AG09309 (cell line): Measurements from ENCODE around the gene REXO1.

ENCODE experiments used
- DNase-seq: peaks from one replicate; pipeline ENCODE4 v3.0.0-alpha.2; 2010; ENCODE audit warnings: low read depth
- H3K4me3 ChIP-seq: 2 replicates; pipeline ENCODE4 v1.5.1; 2011; ENCODE audit warnings: mild to moderate bottlenecking, low read depth, low read length, moderate library complexity; ENCODE audit not compliant: control insufficient read depth
- TF ChIP-seq, protein P1 (sequence below): IDR thresholded peaks from 2 replicates; pipeline ENCODE4 v1.5.1; 2011; ENCODE audit warnings: mild to moderate bottlenecking, low read depth, low read length, inconsistent platforms; ENCODE audit not compliant: insufficient read depth, control insufficient read depth; ENCODE audit errors: missing control alignments

Gene REXO1

DNA sequence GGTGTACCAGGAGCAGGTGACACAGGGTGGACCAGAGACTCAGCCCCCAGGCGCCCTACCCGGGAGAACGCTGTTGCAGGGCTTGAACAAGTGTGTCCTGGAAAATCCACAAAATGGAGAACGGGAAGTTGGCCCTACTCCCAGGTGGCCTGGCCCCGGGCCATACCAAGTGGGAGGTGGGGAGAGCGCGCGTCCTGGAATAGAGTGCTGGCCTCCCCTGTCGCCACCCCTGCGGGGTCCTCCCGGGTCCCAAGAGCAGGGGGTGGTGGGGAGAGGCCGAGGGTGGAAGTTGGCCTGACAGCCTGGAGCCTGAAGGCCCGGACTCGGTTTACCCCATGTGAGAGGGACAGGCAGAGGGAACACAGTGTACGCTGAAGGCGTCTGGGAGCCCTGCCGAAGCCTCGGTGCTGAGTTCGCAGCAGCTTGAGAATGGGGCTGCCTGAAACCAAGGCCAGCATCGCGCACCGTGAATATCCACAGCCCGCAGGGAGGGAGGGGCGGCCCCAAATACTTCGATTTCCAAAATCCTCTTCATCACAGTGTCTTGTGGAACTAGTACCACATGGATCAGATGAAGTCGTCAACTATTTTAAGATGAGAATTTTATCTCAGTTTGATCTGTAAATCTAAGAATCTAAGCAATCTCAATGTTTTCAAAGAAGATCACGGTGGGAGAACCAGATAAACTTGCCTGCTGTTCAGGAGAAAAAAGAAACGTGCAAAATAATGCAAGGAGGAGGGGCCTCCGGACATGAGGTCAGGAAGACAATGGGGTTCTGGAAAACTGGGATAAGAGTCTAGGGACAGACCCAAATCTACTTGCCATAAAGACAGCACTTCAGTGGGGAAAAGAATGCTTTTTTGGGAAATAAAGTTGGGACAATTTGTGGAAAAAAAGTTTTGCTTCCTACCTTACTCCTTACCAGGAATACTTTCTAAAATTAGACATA is 25.5 kb upstream of the REXO1 start:
- no peak overlapping the region for H3K4me3 ChIP-seq
- TF ChIP-seq, protein P1, sequence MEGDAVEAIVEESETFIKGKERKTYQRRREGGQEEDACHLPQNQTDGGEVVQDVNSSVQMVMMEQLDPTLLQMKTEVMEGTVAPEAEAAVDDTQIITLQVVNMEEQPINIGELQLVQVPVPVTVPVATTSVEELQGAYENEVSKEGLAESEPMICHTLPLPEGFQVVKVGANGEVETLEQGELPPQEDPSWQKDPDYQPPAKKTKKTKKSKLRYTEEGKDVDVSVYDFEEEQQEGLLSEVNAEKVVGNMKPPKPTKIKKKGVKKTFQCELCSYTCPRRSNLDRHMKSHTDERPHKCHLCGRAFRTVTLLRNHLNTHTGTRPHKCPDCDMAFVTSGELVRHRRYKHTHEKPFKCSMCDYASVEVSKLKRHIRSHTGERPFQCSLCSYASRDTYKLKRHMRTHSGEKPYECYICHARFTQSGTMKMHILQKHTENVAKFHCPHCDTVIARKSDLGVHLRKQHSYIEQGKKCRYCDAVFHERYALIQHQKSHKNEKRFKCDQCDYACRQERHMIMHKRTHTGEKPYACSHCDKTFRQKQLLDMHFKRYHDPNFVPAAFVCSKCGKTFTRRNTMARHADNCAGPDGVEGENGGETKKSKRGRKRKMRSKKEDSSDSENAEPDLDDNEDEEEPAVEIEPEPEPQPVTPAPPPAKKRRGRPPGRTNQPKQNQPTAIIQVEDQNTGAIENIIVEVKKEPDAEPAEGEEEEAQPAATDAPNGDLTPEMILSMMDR, result no peak
- no peak for DNase-seq

DNA sequence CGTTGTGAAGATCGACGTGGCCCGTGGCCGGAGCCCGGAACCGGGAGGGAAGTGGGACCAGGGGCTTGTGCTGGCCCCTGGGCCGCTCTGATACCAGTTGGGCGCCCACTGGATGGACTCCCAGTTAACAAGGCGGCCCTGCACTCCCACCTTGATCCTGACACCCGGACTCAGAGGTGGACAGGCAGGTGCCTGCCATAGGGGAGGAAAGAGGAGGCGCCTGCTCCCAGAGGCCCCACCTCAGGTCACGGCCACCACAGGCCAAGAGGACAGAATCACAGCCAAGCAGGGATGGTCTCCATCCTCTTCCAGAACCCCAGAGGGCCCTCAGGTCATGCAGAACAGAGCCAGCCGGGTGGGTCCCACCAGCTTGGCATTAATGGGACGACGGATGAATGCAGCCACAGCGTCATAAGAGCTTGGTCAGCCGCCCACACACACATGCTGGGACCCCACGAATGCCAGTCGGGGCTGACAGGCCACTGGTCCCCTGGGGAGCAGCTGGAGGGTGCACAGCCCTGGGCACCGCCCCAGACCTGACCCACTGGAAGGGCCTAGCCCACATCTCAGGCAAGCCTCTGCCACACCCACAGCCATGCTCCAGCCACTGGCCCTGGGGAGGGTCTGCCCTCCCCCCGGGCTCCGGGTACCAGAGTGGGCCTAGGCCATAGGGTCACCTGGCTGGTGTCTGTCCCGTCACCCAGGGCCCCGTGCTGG is 24.7 kb upstream of the REXO1 start:
- no peak overlapping the region for H3K4me3 ChIP-seq
- TF ChIP-seq, protein P1, result no peak
- no peak for DNase-seq

- no peak for DNase-seq
- TF ChIP-seq, protein P1, result no peak
- no peak overlapping the region for H3K4me3 ChIP-seq
Observed at GRCh38 chr19:1871630-1872029, 23.3 kb upstream of the REXO1 start.

DNA sequence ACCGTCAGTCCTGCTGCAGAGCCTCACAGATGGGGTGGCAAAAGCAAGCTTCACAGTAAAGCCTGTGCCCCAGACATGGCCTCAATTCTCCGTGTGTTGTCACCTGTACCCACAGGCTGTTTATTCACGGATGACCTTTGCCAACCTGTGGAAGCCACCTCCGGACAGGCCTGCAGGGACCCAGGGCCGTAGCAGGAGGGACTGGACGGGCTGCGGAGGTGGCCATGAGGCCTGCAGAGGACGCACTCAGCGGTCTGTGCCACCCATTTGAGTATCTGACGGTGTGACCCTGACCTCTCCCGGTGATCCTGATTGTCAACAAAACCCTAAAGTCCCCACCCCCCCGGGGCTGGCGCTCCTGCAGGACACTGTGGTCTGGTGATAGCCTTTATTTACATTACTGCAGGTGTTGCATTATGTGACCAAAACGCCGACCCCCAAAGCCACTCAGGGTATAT is 22.9 kb upstream of the REXO1 start:
- DNase-seq, result no peak

GRCh38 chr19:1868971-1869370 is 20.7 kb upstream of the REXO1 start:
- no peak for DNase-seq
- no peak overlapping the region for H3K4me3 ChIP-seq
- TF ChIP-seq, protein P1, result no peak

More for the DNA sequence above, 22.9 kb upstream of the REXO1 start:
- TF ChIP-seq, protein P1, result no peak
- no peak overlapping the region for H3K4me3 ChIP-seq

- no peak for DNase-seq
- no peak overlapping the region for H3K4me3 ChIP-seq
- TF ChIP-seq, protein P1, result no peak
Observed at GRCh38 chr19:1867349-1867724, 19.1 kb upstream of the REXO1 start.
